GM23338 (cell line): ENCODE data around the gene CLDN19. TPM values are rescaled to one million over a fixed set of nuclear protein-coding genes. Genes with fewer than 3 reads are reported as not detected.

Experiments
- ATAC-seq: fragments of 200-7000 bp; cut with Tn5 transposase; 3 replicates; pipeline ENCODE4 v1.9.1; 2020
- DNase-seq: peaks from one replicate; pipeline ENCODE4 v3.0.0-alpha.2; 2015; ENCODE audit warnings: low spot score
- H2AFZ ChIP-seq: fragments of 200-600 bp; sonication (generic); 2 replicates; pipeline ENCODE4 v1.8.0; 2016; ENCODE audit warnings: antibody characterized with exemption, mild to moderate bottlenecking, moderate library complexity
- H3F3A ChIP-seq: fragments of 200-600 bp; sonication (generic); replicated peaks from 2 replicates; pipeline ENCODE4 v1.8.0; 2017; ENCODE audit warnings: antibody characterized with exemption, mixed run types, low read depth
- H3K27ac ChIP-seq: fragments of 200-600 bp; sonication (generic); 2 replicates; pipeline ENCODE4 v1.6.1; 2016; ENCODE audit warnings: low read depth
- H3K27me3 ChIP-seq: fragments of 200-600 bp; sonication (generic); 2 replicates; pipeline ENCODE4 v1.8.0; 2016; ENCODE audit warnings: mild to moderate bottlenecking, mixed run types, moderate library complexity; ENCODE audit not compliant: insufficient read depth
- H3K36me3 ChIP-seq: fragments of 200-600 bp; sonication (generic); 2 replicates; pipeline ENCODE4 v1.8.0; 2016; ENCODE audit warnings: mild to moderate bottlenecking; ENCODE audit not compliant: insufficient read depth
- H3K4me1 ChIP-seq: fragments of 200-600 bp; sonication (generic); 2 replicates; pipeline ENCODE4 v1.8.0; 2016; ENCODE audit warnings: mild to moderate bottlenecking, moderate library complexity; ENCODE audit not compliant: insufficient read depth
- H3K4me2 ChIP-seq: fragments of 200-600 bp; sonication (generic); 2 replicates; pipeline ENCODE4 v1.7.1; 2017; ENCODE audit warnings: mixed run types
- H3K4me3 ChIP-seq: fragments of 200-600 bp; sonication (generic); 2 replicates; pipeline ENCODE4 v1.6.1; 2016; ENCODE audit warnings: mixed run types
- H3K79me2 ChIP-seq: fragments of 200-600 bp; sonication (generic); replicated peaks from 2 replicates; pipeline ENCODE4 v1.8.0; 2017; ENCODE audit warnings: mild to moderate bottlenecking; ENCODE audit not compliant: insufficient read depth
- H3K9me2 ChIP-seq: fragments of 200-600 bp; sonication (generic); 2 replicates; pipeline ENCODE4 v1.8.0; 2017; ENCODE audit not compliant: insufficient read depth
- H4K20me1 ChIP-seq: fragments of 200-600 bp; sonication (generic); replicated peaks from 2 replicates; pipeline ENCODE4 v1.8.0; 2017; ENCODE audit warnings: mild to moderate bottlenecking; ENCODE audit not compliant: insufficient read depth
- H3K27ac Mint-ChIP-seq: 2 replicates; pipeline ENCODE4 v1.8.0; 2020; ENCODE audit warnings: inconsistent platforms, mild to moderate bottlenecking, moderate library complexity, mixed read lengths
- H3K27me3 Mint-ChIP-seq: 3 replicates; pipeline ENCODE4 v1.8.0; 2022; ENCODE audit warnings: low read depth, mild to moderate bottlenecking, moderate library complexity, mixed read lengths, inconsistent platforms; ENCODE audit not compliant: insufficient read depth, poor library complexity
- H3K36me3 Mint-ChIP-seq: 3 replicates; pipeline ENCODE4 v1.8.0; 2021; ENCODE audit warnings: low read depth, mild to moderate bottlenecking, inconsistent platforms, moderate library complexity, mixed read lengths
- H3K4me1 Mint-ChIP-seq: 3 replicates; pipeline ENCODE4 v1.8.0; 2020; ENCODE audit warnings: mild to moderate bottlenecking, inconsistent platforms, mixed read lengths
- H3K4me3 Mint-ChIP-seq: 3 replicates; pipeline ENCODE4 v1.8.0; 2021; ENCODE audit warnings: moderate library complexity, mild to moderate bottlenecking, inconsistent platforms, mixed read lengths
- H3K9me3 Mint-ChIP-seq: 3 replicates; pipeline ENCODE4 v1.8.0; 2020; ENCODE audit warnings: moderate library complexity, mild to moderate bottlenecking, inconsistent platforms, mixed read lengths
- CTCF ChIP-seq, 2 experiments: fragments of 200-600 bp in 1 of 2; sonication (generic) in 1 of 2; conservative IDR thresholded peaks; 2 replicates each; pipeline versions ENCODE4 v1.5.1 to v1.6.1; 2016 to 2017; ENCODE audit warnings: antibody characterized with exemption in 2 of 2, low read depth in 2 of 2, mild to moderate bottlenecking in 2 of 2, moderate library complexity in 1 of 2
- EZH2phosphoT487 ChIP-seq: fragments of 200-600 bp; sonication (generic); IDR thresholded peaks from one replicate; pipeline ENCODE4 v1.8.1; 2018; ENCODE audit warnings: antibody characterized with exemption; ENCODE audit not compliant: unreplicated experiment
- ZNF331 ChIP-seq: fragments of 250-450 bp; sonication (Bioruptor Pico); IDR thresholded peaks from 2 replicates; pipeline ENCODE4 v1.5.0; 2020; ENCODE audit warnings: low read depth, mild to moderate bottlenecking, moderate library complexity
- ZNF462 ChIP-seq: fragments of 250-450 bp; sonication (Bioruptor Pico); IDR thresholded peaks from 2 replicates; pipeline ENCODE4 v1.5.0; 2020; ENCODE audit warnings: mild to moderate bottlenecking, moderate library complexity
- polyA plus RNA-seq: library from polyadenylated mRNA; unstranded; fragments of >200 nt; fragmentation: Nextera tagmentation; extraction: Ambion mirVana; gene quantifications from 2 replicates; pipeline ENCODE4 v1.2.1, GENCODE V29; 2016
- total RNA-seq: library from RNA; depleted of rRNA; stranded (reverse); fragments of >200 nt; shearing (Covaris generic); gene quantifications from 2 replicates; pipeline ENCODE4 v1.2.3, GENCODE V29; 2014
- TF ChIP-seq, protein P1 (sequence below): IDR thresholded peaks from one replicate; pipeline ENCODE4 v1.6.1; 2018; ENCODE audit warnings: antibody characterized with exemption; ENCODE audit not compliant: unreplicated experiment

Gene CLDN19
- total and polyA plus RNA-seq, 2 experiments from 2014 or later: 2.6 to 12.8 TPM

DNA sequence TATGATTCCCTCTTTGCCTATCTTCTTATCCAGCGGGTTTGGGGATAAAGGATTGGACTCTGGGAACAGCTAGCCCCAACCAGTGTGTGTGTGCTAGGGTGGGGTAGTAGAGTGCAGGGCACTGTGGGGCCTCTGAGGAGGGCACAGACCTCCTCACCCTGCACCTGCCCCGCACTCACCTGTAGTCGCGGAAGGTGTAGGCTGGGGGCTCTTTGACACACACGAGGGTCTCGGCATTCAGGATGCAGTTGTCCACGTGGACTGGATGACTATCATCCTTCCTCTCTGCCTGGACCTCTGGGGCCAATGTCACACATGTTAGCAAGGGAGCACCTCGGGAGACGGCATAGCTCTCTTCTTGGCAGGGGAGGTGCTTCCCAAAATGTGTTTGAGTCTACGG, 8.0 kb upstream of the CLDN19 start:
- Mint-ChIP-seq H3K4me3 (no peak overlapping the region), H3K27ac (no peak overlapping the region), H3K9me3 (peaks cover 15% of the 10 kb centered on the region), H3K4me1 (peaks cover 6% of the 10 kb centered on the region; the same call in 2 of the 3 replicates), H3K36me3 (peaks cover 51% of the 10 kb centered on the region), H3K27me3 (peaks cover 18% of the 10 kb centered on the region)
- H3K4me1 ChIP-seq: no peaks in the 10 kb centered on the region
- no peak for TF ChIP-seq ZNF462
- no peak for TF ChIP-seq ZNF331 (CRISPR knock-in tag)
- H3K79me2 ChIP-seq: no peaks in the 10 kb centered on the region
- H3K9me2 ChIP-seq: no peaks in the 10 kb centered on the region
- no peak overlapping the region for H2AFZ ChIP-seq
- no peaks in the 10 kb centered on the region for H3K27me3 ChIP-seq
- peaks cover 23% of the 10 kb centered on the region for H3K36me3 ChIP-seq
- no peaks in the 10 kb centered on the region for H4K20me1 ChIP-seq
- H3K4me2 ChIP-seq: no peak overlapping the region
- H3K4me3 ChIP-seq: no peak overlapping the region
- no peak for DNase-seq
- 0 out of 2 replicates have a peak, but pooled peaks cover 3% of the 10 kb centered on the region for H3F3A ChIP-seq
- ATAC-seq: no peak
- no peak overlapping the region for H3K27ac ChIP-seq

DNA sequence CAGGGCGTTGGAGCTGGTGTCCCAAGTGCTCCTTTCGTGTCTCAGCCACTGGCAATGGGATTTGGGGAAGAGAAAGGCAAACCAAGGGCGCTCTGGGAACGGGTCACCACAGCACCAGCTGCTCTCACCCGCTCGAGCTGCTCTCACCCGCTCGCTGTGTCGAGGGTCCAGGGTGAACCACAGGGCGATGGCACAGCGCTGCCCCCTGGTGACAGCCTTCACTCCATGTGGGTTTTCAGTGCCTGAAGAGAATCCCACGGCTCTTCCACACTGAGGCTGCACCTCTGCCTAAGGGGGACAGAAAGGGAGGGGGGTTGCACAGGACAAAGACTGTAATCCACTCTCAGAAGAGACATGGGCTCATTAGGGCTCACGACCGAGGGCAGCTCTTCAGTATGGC, 7.1 kb upstream of the CLDN19 start:
- peak; percentile 68 for DNase-seq
- H3K27me3 Mint-ChIP-seq: peaks cover 19% of the 10 kb centered on the region
- peak; percentile 95 for ATAC-seq
- H3K4me1 Mint-ChIP-seq: peaks cover 13% of the 10 kb centered on the region
- 0 out of 2 replicates have a peak, but pooled peaks cover 3% of the 10 kb centered on the region for H3F3A ChIP-seq
- H3K4me3 Mint-ChIP-seq: no peak overlapping the region
- H3K4me3 ChIP-seq: no peak overlapping the region
- no peaks in the 10 kb centered on the region for H3K79me2 ChIP-seq
- H3K36me3 ChIP-seq: peaks cover 14% of the 10 kb centered on the region
- no peak overlapping the region for H3K27ac Mint-ChIP-seq
- H4K20me1 ChIP-seq: no peaks in the 10 kb centered on the region
- H3K27ac ChIP-seq: no peak overlapping the region
- H3K36me3 Mint-ChIP-seq: peaks cover 42% of the 10 kb centered on the region
- H3K9me2 ChIP-seq: no peaks in the 10 kb centered on the region
- H3K27me3 ChIP-seq: no peaks in the 10 kb centered on the region
- no peak for TF ChIP-seq ZNF331 (CRISPR knock-in tag)
- TF ChIP-seq CTCF (conservative IDR thresholded peaks at IDR 0.05; ENCODE audit: low read depth in 2 of 2): peak; percentile 73 to 92
- no peak for TF ChIP-seq EZH2phosphoT487
- TF ChIP-seq, protein P1, sequence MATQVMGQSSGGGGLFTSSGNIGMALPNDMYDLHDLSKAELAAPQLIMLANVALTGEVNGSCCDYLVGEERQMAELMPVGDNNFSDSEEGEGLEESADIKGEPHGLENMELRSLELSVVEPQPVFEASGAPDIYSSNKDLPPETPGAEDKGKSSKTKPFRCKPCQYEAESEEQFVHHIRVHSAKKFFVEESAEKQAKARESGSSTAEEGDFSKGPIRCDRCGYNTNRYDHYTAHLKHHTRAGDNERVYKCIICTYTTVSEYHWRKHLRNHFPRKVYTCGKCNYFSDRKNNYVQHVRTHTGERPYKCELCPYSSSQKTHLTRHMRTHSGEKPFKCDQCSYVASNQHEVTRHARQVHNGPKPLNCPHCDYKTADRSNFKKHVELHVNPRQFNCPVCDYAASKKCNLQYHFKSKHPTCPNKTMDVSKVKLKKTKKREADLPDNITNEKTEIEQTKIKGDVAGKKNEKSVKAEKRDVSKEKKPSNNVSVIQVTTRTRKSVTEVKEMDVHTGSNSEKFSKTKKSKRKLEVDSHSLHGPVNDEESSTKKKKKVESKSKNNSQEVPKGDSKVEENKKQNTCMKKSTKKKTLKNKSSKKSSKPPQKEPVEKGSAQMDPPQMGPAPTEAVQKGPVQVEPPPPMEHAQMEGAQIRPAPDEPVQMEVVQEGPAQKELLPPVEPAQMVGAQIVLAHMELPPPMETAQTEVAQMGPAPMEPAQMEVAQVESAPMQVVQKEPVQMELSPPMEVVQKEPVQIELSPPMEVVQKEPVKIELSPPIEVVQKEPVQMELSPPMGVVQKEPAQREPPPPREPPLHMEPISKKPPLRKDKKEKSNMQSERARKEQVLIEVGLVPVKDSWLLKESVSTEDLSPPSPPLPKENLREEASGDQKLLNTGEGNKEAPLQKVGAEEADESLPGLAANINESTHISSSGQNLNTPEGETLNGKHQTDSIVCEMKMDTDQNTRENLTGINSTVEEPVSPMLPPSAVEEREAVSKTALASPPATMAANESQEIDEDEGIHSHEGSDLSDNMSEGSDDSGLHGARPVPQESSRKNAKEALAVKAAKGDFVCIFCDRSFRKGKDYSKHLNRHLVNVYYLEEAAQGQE: no peak
- no peak overlapping the region for H2AFZ ChIP-seq
- peaks cover 2% of the 10 kb centered on the region; the same call in 1 of the 2 replicates for H3K4me1 ChIP-seq
- H3K9me3 Mint-ChIP-seq: peaks cover 14% of the 10 kb centered on the region
- H3K4me2 ChIP-seq: no peak overlapping the region
